ENCODE measurements around the gene RPA3.
"Not testable (repeated sequence)": the region's sequence is repeated elsewhere in the genome, so short reads cannot be mapped to it uniquely, and the experiment has no call there.

RPA3 gene

DNA sequence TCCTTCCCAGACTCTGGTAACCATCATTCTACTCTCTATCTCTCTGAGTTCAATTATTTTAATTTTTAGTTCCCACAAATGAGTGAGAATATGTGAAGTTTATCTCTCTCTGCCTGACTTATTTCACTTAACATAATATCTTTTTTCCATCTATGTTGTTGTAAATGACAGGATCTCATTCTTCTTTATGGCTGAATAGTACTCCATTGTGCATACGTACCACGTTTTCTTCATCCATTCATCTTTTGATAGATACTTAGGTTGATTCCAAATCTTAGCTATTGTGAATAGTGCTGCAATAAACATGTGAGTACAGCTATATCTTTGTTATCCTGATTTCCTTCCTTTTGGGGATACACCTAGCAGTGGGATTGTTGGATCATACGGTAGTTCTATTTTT is 23.9 kb downstream of the RPA3 start:
- DNase-seq: no peak

DNA sequence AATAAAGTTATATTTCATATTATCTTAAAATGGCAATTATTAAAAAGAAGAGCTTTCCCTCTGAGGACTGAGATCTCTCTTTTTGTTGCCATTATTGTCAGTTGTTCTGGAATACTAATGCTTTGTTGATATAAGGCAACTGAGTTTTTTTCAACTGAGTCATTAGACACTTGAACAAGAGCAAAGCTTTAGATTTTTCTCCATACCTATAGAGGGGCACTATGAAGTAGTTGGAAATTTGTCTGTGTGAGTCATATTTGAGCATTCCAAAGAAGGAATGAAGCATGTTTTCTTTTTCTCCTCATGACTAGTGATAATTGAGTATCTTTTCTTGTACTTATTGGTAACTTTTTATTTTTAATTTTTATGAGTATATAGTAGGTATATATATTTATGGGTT is 24.5 kb downstream of the RPA3 start:
- DNase-seq: peak; percentile 89

DNA sequence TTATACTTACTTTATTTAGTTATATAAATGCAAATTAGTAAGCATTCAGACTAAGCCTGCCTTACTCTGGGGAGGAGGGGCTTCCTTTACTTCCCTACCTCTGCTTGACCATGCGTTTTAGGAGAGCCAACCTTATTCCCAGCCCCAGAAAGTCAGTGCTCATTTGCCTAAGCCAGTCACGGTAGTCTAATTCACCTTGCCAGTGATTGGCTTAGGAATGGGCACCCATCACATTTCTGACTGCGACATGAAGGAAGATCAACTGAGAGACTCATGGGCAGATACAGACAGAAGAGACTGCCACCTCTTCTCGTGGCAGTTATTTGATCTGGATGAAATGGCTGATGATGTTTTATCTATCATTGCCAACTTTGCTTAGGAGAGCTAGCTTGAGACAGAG is 29.5 kb downstream of the RPA3 start:
- DNase-seq: no peak

DNA sequence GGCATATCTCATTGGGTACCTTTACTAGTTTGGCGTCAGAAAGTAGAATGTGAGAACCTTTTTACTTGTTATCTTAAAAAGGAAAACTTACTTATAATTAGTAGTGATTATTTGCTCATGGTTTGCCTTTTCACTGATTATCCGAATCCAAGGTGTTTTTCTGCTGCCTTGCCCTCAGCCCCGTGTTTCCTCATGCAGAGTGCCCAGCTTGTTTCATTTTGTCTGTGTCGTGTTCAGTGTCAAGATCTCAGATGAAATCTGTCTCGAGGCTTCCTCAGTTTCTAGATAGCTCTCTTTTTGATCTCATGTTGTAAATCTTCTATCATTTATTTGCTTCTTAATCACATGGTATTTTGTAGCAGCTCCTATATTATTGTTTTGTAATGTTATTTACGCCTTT is 30.1 kb downstream of the RPA3 start:
- no peak for DNase-seq

GRCh38 chr7:7687800-7688199 is 30.6 kb downstream of the RPA3 start:
- DNase-seq: no peak

GRCh38 chr7:7686811-7687508 is 31.4 kb downstream of the RPA3 start:
- DNase-seq: no peak

- no peak for DNase-seq
Observed at GRCh38 chr7:7682861-7683260, 35.5 kb downstream of the RPA3 start.

DNA sequence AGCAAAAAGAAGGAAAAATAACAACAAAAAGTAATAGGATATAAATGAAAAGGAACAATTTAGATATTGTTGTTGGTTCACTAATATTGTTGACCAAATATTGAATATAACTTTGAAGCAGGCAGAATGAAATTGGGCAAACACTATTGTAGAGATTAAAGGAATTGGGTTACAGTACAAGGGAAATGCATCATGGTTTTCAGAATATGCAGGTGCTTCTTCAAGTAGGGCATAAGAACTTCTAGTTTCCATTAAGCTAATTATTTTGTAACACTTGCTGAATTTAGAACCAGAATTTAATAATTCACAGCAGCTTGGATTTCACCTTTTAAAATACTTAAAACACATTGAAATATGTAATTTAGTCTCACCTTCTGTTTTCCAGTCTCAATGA is 36.5 kb downstream of the RPA3 start:
- DNase-seq: no peak

GRCh38 chr7:7681191-7681935 is 37.0 kb downstream of the RPA3 start:
- DNase-seq: peak; percentile 57

- not testable (repeated sequence) for DNase-seq
Observed at GRCh38 chr7:7679640-7680039, 38.8 kb downstream of the RPA3 start.

DNA sequence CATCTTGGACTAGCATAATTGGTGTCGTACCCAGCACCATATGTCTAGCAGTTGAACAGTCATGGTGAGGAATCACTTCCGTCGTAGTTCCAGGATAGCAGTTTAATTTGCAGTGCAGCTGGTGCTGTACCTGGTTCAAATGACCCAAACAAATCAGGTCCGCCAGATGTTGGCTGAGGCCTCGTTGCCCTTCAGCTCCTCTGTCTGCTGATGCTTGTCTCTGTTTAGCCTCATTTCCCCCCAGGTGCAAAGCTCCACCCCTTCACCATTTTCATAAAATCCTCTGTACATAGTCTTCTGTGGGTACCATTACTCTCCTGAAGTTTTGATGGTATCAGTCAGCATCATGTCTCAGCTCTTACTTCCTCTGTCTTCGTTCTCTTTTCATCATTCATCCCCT is 42.7 kb downstream of the RPA3 start:
- no peak for DNase-seq

DNA sequence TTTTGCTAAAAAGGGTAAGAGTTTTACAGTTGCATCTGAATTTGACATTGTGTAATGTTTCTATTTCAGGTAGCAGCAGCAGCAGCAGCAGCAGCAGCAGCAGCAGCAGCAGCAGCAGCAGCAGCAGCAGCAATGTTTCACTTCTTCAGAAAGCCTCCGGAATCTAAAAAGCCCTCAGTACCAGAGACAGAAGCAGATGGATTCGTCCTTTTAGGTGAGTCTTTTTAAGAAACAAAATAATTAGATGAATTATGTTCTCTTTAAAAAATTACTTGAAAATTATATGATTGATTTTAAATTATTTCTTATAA is 45.2 kb downstream of the RPA3 start:
- DNase-seq: no peak

DNA sequence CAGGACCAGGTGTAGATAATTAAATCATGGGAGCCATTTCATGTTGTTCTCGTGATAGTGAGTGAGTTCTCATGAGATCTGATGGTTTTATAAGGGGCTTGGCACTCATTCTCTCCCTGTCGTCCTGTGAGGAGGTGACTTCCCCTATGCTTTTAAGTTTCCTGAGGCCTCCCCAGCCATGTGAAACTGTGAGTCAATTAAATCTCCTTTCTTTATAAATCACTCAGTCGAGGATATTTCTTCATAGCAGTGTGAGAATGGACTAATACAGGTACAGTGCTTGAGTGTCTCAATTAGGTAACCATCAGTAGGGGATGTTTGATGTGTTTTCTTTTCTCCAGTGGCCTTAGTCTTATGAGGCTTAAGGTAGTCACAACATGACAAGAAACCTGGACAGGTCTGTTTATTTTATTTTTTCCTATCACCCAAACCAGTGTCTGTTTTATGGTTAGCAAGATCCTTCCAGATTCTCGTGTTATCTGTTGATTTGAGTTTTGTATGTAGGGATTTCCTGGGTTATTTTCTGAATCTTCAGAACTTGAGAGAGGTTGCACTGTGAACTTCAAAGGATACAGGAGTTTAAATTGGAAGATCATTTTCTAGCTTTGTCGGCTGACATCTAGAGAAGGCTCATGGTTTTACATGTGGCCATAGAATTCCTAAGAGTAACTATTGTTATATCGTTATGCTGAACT is 45.7 kb downstream of the RPA3 start:
- DNase-seq: no peak

GRCh38 chr7:7671361-7671760 is 47.0 kb downstream of the RPA3 start:
- no peak for DNase-seq

GRCh38 chr7:7670490-7670889 is 47.9 kb downstream of the RPA3 start:
- no peak for DNase-seq

GRCh38 chr7:7668706-7669105 is 49.7 kb downstream of the RPA3 start:
- DNase-seq: no peak

DNA sequence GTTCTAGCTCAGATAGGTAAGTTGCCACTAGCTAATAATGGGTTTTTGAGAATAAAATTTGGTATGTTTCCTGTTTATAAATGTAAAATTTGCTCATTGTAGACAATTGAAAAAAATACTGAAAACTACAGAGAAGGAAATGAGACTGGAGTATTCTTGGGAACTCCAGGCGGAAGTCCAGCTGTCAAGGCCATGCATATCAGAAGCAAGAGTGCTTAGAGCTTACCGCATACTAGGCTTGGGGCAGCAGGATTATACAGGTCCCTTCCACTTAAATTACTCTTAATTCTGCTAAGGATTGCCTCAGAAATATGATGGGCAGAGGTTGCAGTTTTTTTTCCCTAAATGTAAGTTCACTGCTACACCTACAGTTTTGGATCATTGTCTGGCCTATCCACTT is 51.2 kb downstream of the RPA3 start:
- DNase-seq: no peak

GRCh38 chr7:7665031-7665430 is 53.4 kb downstream of the RPA3 start:
- no peak for DNase-seq

DNA sequence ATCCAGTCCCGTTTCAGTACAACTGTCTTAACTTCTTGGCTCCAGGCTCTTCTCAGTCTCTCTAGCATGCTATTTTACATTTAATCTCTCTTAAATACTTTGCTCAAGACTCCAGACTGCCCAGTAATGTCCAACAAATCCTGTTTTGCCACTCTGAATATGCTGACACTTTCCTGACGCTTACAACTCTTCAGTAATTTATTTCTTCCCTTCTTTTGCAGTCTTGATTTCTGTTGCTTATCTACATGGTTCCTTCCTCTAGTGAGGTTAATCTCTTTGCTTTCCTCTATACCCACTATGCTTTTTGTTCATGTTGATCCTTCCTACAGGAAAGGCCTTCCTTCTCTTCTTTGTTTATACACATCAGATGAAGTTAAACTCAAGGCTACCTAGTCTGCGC is 54.1 kb downstream of the RPA3 start:
- DNase-seq: no peak

DNA sequence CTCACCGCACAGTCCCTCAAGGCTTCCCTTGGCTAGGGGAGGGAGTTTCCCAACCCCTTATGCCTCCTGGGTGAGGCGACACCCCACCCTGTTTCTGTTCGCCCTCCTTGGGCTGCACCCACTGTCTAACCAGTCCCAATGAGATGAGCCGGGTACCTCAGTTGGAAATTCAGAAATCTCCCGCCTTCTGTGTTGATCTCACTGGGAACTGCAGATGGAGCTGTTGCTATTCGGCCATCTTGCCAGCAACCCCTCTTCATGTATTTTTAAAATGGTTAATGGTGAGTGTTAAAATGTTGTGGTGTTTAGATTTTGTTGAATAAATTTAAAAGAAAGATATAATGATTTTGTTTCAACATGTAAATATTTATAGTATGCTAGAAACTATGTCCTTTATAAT is 55.9 kb downstream of the RPA3 start:
- DNase-seq: peak; percentile 13

GRCh38 chr7:7656459-7656858 is 61.9 kb downstream of the RPA3 start:
- not testable (repeated sequence) for DNase-seq

- DNase-seq: no peak
Observed at GRCh38 chr7:7654964-7655715, 63.3 kb downstream of the RPA3 start.

DNA sequence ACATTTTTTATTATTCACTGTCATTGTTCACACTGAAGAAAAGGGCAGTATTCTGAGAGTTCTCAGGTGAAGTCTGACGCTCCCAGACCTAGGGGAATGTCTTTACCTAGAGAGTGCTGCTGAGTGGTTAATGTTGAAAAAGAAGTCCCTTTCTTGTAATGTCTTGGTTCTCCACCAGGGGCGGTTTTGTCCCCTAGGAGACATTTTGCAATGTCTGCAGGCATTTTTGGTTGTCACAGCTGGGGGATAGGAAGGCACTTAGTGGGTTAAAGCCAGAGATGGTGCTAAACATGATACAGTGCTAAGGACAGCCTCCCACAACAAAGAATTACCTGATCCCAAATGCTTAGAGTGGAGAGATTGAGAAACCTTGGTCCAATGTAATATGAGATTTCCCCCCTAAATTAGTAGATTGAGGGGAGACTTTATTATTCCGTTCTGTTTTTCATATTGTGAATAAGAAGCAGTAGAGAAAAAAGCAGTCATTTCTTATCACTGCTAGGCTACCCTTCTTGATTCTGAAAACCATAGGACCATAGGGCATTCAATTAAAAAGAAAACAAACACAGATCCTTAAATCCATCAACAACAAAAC is 64.7 kb downstream of the RPA3 start:
- peak; percentile 8 for DNase-seq

All from fibroblast of skin of scalp (primary cell).